WTC11 (cell line): ENCODE data around the gene ZNF407.

Experiments
- CTCF ChIP-seq: fragments of 200-600 bp; IDR thresholded peaks from 2 replicates; pipeline ENCODE4 v1.8.0; 2022; ENCODE audit warnings: antibody characterized with exemption
- MAX ChIP-seq: sonication (generic); formaldehyde crosslinking; IDR thresholded peaks from 2 replicates; pipeline ENCODE4 v1.8.0; 2022; ENCODE audit warnings: mild to moderate bottlenecking, missing genetic modification reagents
- ZBTB21 ChIP-seq: sonication (generic); formaldehyde crosslinking; IDR thresholded peaks from 2 replicates; pipeline ENCODE4 v1.8.1; 2023; ENCODE audit warnings: mild to moderate bottlenecking, missing genetic modification reagents, borderline replicate concordance

- TF ChIP-seq CTCF (no peak), MAX (CRISPR knock-in tag) (no peak), ZBTB21 (CRISPR knock-in tag) (no peak)
These were observed 205.4 kb downstream of the ZNF407 start for GRCh38 chr18:74803117-74803516.
